Coronary artery (tissue), 2 donors: Measurements from ENCODE around the gene DHX9.
"Not testable (repeated sequence)": the region's sequence is repeated elsewhere in the genome, so short reads cannot be mapped to it uniquely, and the experiment has no call there.

Source experiments
- DNase-seq: peaks from one replicate; pipeline ENCODE4 v3.0.0-alpha.2; 2017; ENCODE audit warnings: low spot score
- H3K27ac ChIP-seq, 2 donors: fragments of 200-600 bp; sonication (generic); one replicate each; pipeline ENCODE4 v1.5.1; 2016 to 2019
- H3K4me3 ChIP-seq: fragments of 200-600 bp; sonication (generic); 2 replicates; pipeline ENCODE4 v1.5.1; 2016; ENCODE audit warnings: mild to moderate bottlenecking, moderate library complexity
- TF ChIP-seq, protein P1 (sequence below): fragments of 200-600 bp; sonication (generic); IDR thresholded peaks from one replicate; pipeline ENCODE4 v1.5.1; 2019; ENCODE audit warnings: antibody characterized with exemption

The DHX9 gene

GRCh38 chr1:182885591-182885990 is 46.4 kb downstream of the DHX9 start:
- no peak for DNase-seq
- TF ChIP-seq, protein P1, sequence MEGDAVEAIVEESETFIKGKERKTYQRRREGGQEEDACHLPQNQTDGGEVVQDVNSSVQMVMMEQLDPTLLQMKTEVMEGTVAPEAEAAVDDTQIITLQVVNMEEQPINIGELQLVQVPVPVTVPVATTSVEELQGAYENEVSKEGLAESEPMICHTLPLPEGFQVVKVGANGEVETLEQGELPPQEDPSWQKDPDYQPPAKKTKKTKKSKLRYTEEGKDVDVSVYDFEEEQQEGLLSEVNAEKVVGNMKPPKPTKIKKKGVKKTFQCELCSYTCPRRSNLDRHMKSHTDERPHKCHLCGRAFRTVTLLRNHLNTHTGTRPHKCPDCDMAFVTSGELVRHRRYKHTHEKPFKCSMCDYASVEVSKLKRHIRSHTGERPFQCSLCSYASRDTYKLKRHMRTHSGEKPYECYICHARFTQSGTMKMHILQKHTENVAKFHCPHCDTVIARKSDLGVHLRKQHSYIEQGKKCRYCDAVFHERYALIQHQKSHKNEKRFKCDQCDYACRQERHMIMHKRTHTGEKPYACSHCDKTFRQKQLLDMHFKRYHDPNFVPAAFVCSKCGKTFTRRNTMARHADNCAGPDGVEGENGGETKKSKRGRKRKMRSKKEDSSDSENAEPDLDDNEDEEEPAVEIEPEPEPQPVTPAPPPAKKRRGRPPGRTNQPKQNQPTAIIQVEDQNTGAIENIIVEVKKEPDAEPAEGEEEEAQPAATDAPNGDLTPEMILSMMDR, result no peak

DNA sequence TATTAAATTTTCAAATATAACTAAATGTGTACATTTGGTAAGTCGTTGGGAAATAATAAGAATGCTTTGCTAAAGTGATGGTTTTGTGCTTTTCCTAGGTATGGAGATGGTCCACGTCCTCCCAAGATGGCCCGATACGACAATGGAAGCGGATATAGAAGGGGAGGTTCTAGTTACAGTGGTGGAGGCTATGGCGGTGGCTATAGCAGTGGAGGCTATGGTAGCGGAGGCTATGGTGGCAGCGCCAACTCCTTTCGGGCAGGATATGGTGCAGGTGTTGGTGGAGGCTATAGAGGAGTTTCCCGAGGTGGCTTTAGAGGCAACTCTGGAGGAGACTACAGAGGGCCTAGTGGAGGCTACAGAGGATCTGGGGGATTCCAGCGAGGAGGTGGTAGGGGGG is 47.8 kb downstream of the DHX9 start:
- TF ChIP-seq, protein P1, result no peak
- no peak for DNase-seq
- H3K4me3 ChIP-seq, result no peak overlapping the region
- H3K27ac ChIP-seq, result no peak overlapping the region

More at GRCh38 chr1:182885591-182885990, 46.4 kb downstream of the DHX9 start:
- no peak overlapping the region for H3K4me3 ChIP-seq
- no peak overlapping the region for H3K27ac ChIP-seq

- H3K4me3 ChIP-seq, result no peak overlapping the region
- no peak for DNase-seq
- TF ChIP-seq, protein P1, result no peak
- H3K27ac ChIP-seq, result no peak overlapping the region
Observed at GRCh38 chr1:182888736-182889531, 49.8 kb downstream of the DHX9 start.

GRCh38 chr1:182889997-182890396 is 50.9 kb downstream of the DHX9 start:
- DNase-seq, result no peak
- Histone ChIP-seq H3K27ac (no peak overlapping the region), H3K4me3 (no peak overlapping the region)
- TF ChIP-seq, protein P1, result no peak

- TF ChIP-seq, protein P1, result no peak
- Histone ChIP-seq H3K27ac (no peak overlapping the region), H3K4me3 (no peak overlapping the region)
- no peak for DNase-seq
Observed at GRCh38 chr1:182890927-182891610, 51.9 kb downstream of the DHX9 start.

- no peak overlapping the region for H3K4me3 ChIP-seq
- TF ChIP-seq, protein P1, result no peak
- no peak for DNase-seq
- H3K27ac ChIP-seq, result no peak overlapping the region
Observed at GRCh38 chr1:182897696-182898095, 58.5 kb downstream of the DHX9 start.

- not testable (repeated sequence) for DNase-seq, H3K27ac ChIP-seq, H3K4me3 ChIP-seq
Observed at GRCh38 chr1:182901946-182902345, 62.8 kb downstream of the DHX9 start.
